GM23248 (cell line): Measurements from ENCODE around the gene U2AF1L4.

Source experiments
- EZH2 ChIP-seq: fragments of 200-600 bp; sonication (generic); IDR thresholded peaks from 2 replicates; pipeline ENCODE4 v1.6.1; 2018; ENCODE audit warnings: antibody characterized with exemption, mild to moderate bottlenecking; ENCODE audit not compliant: insufficient read depth, poor library complexity, severe bottlenecking
- EZH2phosphoT487 ChIP-seq: fragments of 200-600 bp; sonication (generic); IDR thresholded peaks from 2 replicates; pipeline ENCODE4 v1.6.1; 2018; ENCODE audit warnings: antibody characterized with exemption, moderate library complexity, mild to moderate bottlenecking, low read depth; ENCODE audit not compliant: insufficient read depth

DNA sequence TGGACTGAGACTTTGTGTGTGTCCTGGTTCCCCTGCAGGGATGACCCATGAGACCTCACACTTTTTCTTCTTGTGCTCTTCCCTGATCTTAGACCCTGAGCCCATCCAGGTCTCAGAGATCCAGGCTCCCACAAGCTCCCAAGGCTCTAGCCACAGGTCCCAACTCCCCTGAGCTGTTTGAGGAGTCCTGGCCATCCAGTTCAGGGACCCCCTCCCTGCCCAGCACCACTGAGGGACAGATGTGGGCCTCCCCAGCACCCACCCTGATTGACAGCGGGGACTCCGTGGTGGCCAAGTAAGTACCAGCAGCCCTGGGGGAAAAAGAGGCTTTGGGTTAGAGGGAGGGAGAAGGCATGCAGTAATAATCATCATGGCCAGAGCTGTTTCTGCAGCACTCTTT lies 14.5 kb upstream of the U2AF1L4 start:
- no peak for TF ChIP-seq EZH2
- TF ChIP-seq EZH2phosphoT487: no peak
